ENCODE measurements around the gene MNDA.

The MNDA gene

DNA sequence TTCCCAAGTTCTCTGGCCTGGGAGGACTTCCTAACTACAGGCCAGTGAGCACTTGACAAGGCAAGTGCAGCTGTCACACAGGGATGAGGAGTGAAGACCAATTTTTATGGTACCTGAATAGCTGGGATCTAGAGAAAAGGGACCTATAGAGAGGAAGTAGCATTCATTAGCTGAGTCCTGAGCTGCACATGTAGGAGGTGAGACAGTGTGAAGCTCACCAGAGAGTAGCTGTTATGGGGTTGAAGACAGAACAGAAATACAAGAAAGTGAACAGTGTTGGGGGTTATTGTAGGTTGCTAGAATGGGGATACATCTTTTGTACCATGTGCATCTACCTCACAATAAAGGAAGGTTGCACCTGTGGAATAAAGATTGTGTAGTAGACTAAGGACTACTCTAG lies 62.5 kb downstream of the MNDA start:
- Histone ChIP-seq H3K9me3 (no peaks in the 10 kb centered on the region), H3K27me3 (no peaks in the 10 kb centered on the region), H3K36me3 (no peaks in the 10 kb centered on the region), H3K4me3 (no peak overlapping the region), H3K4me1 (no peaks in the 10 kb centered on the region), H3K27ac (no peak overlapping the region)
- TF ChIP-seq, protein P1, sequence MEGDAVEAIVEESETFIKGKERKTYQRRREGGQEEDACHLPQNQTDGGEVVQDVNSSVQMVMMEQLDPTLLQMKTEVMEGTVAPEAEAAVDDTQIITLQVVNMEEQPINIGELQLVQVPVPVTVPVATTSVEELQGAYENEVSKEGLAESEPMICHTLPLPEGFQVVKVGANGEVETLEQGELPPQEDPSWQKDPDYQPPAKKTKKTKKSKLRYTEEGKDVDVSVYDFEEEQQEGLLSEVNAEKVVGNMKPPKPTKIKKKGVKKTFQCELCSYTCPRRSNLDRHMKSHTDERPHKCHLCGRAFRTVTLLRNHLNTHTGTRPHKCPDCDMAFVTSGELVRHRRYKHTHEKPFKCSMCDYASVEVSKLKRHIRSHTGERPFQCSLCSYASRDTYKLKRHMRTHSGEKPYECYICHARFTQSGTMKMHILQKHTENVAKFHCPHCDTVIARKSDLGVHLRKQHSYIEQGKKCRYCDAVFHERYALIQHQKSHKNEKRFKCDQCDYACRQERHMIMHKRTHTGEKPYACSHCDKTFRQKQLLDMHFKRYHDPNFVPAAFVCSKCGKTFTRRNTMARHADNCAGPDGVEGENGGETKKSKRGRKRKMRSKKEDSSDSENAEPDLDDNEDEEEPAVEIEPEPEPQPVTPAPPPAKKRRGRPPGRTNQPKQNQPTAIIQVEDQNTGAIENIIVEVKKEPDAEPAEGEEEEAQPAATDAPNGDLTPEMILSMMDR (IDR thresholded peaks at IDR 0.05): no peak
- intact Hi-C loops (cut with DNase I; ENCODE audit: low total_unique reads): no loop called here
- DNase-seq: no peak

DNA sequence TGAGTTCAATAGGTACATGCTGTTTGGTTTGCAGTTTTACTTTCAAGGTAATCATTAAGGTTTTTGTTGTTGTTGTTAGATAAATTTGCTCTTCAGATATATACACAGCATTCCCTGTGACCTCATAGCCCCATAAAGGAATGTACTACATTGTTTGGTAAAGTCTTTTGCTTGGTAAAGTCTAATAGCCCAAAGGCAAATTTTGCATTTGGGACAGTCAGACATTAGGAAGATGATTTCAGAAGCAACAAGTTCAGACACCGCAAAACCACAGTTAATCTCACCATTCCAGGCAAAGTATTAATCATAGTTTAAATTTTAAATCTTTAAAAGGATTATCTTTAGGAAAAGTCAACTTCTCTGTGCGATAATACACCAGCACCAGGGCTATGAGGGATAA lies 67.6 kb downstream of the MNDA start:
- no peak overlapping the region for H3K27ac ChIP-seq
- H3K4me3 ChIP-seq: no peak overlapping the region
- no peaks in the 10 kb centered on the region for H3K9me3 ChIP-seq
- H3K4me1 ChIP-seq: no peaks in the 10 kb centered on the region
- DNase-seq: no peak
- no peaks in the 10 kb centered on the region for H3K36me3 ChIP-seq
- TF ChIP-seq, protein P1 (IDR thresholded peaks at IDR 0.05): no peak
- intact Hi-C loops (cut with DNase I; ENCODE audit: low total_unique reads): no loop called here
- H3K27me3 ChIP-seq: no peaks in the 10 kb centered on the region

All from tibial artery (tissue), 4 donors.